Panc1 (cell line): ENCODE measurements around the gene PRKG1. TPM values are rescaled to one million over a fixed set of nuclear protein-coding genes. Genes with fewer than 3 reads are reported as not detected.

ENCODE experiments used
- ATAC-seq: fragments of 200-7000 bp; cut with Tn5 transposase; 2 replicates; pipeline ENCODE4 v1.9.1; 2020; ENCODE audit warnings: mild to moderate bottlenecking, moderate library complexity
- BruUV-seq: library from RNA; stranded (reverse); fragments of 400-500 nt; replicated peaks from 2 replicates; lab custom pipeline; 2021; lab: Mats Ljungman, UMichigan
- CTCF ChIA-PET: fragments of 300-600 bp; sonication (Branson Sonifier 250); formaldehyde crosslinking; loops from one replicate; lab custom pipeline; 2022; ENCODE audit warnings: antibody characterized with exemption; lab: Charles Lee
- POLR2A ChIA-PET: fragments of 300-600 bp; sonication (Branson Sonifier 250); formaldehyde crosslinking; loops from one replicate; lab custom pipeline; 2022; ENCODE audit warnings: antibody characterized with exemption; lab: Charles Lee
- DNase-seq: peaks from one replicate; pipeline ENCODE4 v3.0.0-alpha.2; 2010; ENCODE audit warnings: low read depth, low spot score
- H3K27ac ChIP-seq: 2 replicates; pipeline ENCODE4 v1.5.1; 2011; ENCODE audit warnings: mild to moderate bottlenecking, low read length, inconsistent platforms
- H3K27me3 ChIP-seq: fragments of 200-500 bp; sonication (Bioruptor generic); 2 replicates; pipeline ENCODE4 v1.6.0; 2014; ENCODE audit warnings: low read length, inconsistent platforms; ENCODE audit not compliant: control insufficient read depth, insufficient read depth
- H3K36me3 ChIP-seq: fragments of 200-500 bp; sonication (Bioruptor generic); 2 replicates; pipeline ENCODE4 v1.5.1; 2014; ENCODE audit warnings: inconsistent platforms, mild to moderate bottlenecking, low read length, moderate library complexity; ENCODE audit not compliant: control insufficient read depth, insufficient read depth
- H3K4me1 ChIP-seq: 2 replicates; pipeline ENCODE4 v1.5.1; 2011; ENCODE audit warnings: inconsistent platforms, mild to moderate bottlenecking, low read length, moderate library complexity; ENCODE audit not compliant: control insufficient read depth, insufficient read depth
- H3K4me3 ChIP-seq, 2 experiments: 2 replicates each; pipeline ENCODE4 v1.5.1; 2011 to 2012; ENCODE audit warnings: low read depth in 2 of 2, low read length in 2 of 2, mild to moderate bottlenecking in 2 of 2, inconsistent platforms in 1 of 2, moderate library complexity in 1 of 2
- H3K9me3 ChIP-seq: fragments of 200-500 bp; sonication (Bioruptor generic); 2 replicates; pipeline ENCODE4 v1.5.1; 2014; ENCODE audit warnings: low read depth, mild to moderate bottlenecking, inconsistent platforms, low read length, moderate library complexity; ENCODE audit not compliant: control insufficient read depth, insufficient read depth
- POLR2AphosphoS5 ChIP-seq: IDR thresholded peaks from 2 replicates; pipeline ENCODE4 v1.6.1; 2012; ENCODE audit warnings: mild to moderate bottlenecking, low read depth, low read length, moderate library complexity
- SIN3A ChIP-seq: IDR thresholded peaks from 2 replicates; pipeline ENCODE4 v1.6.1; 2012; ENCODE audit warnings: low read depth, mild to moderate bottlenecking, low read length, moderate library complexity, borderline replicate concordance; ENCODE audit not compliant: insufficient read depth
- TCF7L2 ChIP-seq: IDR thresholded peaks from 2 replicates; pipeline ENCODE4 v1.6.1; 2011; ENCODE audit warnings: mild to moderate bottlenecking, low read depth, low read length, inconsistent platforms
- in situ Hi-C: cut with HindIII; loops from 2 replicates; pipeline ENCODE4 v1.10.0; 2016; ENCODE audit warnings: low sequenced_read_pairs, low pct_unique_long_range_greater_than_20kb
- intact Hi-C: fragments of 100-400 bp; cut with micrococcal nuclease; formaldehyde crosslinking; loops from one replicate; pipeline ENCODE4 v1.10.0; 2022; ENCODE audit not compliant: unreplicated experiment
- total RNA-seq: library from RNA; stranded (reverse); gene quantifications from one replicate; pipeline ENCODE4 v1.2.1, GENCODE V29; 2021; ENCODE audit not compliant: unreplicated experiment
- TF ChIP-seq, protein P1 (sequence below), 2 experiments: IDR thresholded peaks; 2 replicates each; pipeline ENCODE4 v1.6.1; 2011 to 2012; ENCODE audit warnings: low read depth in 2 of 2, control low read depth in 1 of 2, low read length in 1 of 2, mild to moderate bottlenecking in 1 of 2, moderate library complexity in 1 of 2; ENCODE audit not compliant: insufficient read depth in 1 of 2
- TF ChIP-seq, protein P2 (sequence below): fragments of 450-650 bp; IDR thresholded peaks from 2 replicates; pipeline ENCODE4 v1.5.1; 2017; ENCODE audit warnings: mild to moderate bottlenecking

The PRKG1 gene
- total RNA-seq, 1 experiment from 2014 or later, result 0.92 TPM

DNA sequence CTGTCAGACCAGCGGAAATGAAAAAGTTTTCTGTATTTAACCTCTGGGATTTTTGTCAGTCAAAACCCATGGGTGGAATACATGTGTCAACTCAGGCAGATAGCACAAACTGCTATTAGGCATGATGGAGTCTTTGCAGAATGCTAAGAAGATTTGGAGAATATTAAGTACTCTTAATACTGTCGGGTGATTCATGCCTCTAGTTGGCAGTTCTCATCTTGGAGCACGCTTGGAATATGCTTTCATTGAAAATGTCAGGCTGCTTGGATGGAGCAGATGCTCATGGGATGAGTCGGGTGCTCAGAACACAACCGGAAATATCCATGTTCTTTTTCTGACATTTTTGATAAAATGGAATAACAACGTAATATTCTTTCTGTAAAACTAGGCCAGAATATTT, 27.6 kb upstream of the PRKG1 start:
- Histone ChIP-seq H3K4me1 (no peaks in the 10 kb centered on the region), H3K4me3 (no peak overlapping the region), H3K9me3 (no peaks in the 10 kb centered on the region), H3K27me3 (peaks cover 2% of the 10 kb centered on the region; the same call in 1 of the 2 replicates), H3K27ac (no peak overlapping the region), H3K36me3 (no peaks in the 10 kb centered on the region)
- no TSS peak for BruUV-seq
- intact Hi-C loops (no loop called here), in situ Hi-C loops (no loop called here)
- no peak for ATAC-seq
- ChIA-PET POLR2A (no interaction called here), CTCF (no interaction called here)
- TF ChIP-seq, protein P1, sequence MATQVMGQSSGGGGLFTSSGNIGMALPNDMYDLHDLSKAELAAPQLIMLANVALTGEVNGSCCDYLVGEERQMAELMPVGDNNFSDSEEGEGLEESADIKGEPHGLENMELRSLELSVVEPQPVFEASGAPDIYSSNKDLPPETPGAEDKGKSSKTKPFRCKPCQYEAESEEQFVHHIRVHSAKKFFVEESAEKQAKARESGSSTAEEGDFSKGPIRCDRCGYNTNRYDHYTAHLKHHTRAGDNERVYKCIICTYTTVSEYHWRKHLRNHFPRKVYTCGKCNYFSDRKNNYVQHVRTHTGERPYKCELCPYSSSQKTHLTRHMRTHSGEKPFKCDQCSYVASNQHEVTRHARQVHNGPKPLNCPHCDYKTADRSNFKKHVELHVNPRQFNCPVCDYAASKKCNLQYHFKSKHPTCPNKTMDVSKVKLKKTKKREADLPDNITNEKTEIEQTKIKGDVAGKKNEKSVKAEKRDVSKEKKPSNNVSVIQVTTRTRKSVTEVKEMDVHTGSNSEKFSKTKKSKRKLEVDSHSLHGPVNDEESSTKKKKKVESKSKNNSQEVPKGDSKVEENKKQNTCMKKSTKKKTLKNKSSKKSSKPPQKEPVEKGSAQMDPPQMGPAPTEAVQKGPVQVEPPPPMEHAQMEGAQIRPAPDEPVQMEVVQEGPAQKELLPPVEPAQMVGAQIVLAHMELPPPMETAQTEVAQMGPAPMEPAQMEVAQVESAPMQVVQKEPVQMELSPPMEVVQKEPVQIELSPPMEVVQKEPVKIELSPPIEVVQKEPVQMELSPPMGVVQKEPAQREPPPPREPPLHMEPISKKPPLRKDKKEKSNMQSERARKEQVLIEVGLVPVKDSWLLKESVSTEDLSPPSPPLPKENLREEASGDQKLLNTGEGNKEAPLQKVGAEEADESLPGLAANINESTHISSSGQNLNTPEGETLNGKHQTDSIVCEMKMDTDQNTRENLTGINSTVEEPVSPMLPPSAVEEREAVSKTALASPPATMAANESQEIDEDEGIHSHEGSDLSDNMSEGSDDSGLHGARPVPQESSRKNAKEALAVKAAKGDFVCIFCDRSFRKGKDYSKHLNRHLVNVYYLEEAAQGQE (IDR thresholded peaks at IDR 0.05; ENCODE audit: insufficient read depth in 1 of 2, low read depth in 2 of 2, low read length in 1 of 2), result no peak
- TF ChIP-seq, protein P2, sequence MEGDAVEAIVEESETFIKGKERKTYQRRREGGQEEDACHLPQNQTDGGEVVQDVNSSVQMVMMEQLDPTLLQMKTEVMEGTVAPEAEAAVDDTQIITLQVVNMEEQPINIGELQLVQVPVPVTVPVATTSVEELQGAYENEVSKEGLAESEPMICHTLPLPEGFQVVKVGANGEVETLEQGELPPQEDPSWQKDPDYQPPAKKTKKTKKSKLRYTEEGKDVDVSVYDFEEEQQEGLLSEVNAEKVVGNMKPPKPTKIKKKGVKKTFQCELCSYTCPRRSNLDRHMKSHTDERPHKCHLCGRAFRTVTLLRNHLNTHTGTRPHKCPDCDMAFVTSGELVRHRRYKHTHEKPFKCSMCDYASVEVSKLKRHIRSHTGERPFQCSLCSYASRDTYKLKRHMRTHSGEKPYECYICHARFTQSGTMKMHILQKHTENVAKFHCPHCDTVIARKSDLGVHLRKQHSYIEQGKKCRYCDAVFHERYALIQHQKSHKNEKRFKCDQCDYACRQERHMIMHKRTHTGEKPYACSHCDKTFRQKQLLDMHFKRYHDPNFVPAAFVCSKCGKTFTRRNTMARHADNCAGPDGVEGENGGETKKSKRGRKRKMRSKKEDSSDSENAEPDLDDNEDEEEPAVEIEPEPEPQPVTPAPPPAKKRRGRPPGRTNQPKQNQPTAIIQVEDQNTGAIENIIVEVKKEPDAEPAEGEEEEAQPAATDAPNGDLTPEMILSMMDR, result no peak
- no peak for TF ChIP-seq TCF7L2
- TF ChIP-seq POLR2AphosphoS5, result no peak
- TF ChIP-seq SIN3A, result no peak
- DNase-seq, result no peak

DNA sequence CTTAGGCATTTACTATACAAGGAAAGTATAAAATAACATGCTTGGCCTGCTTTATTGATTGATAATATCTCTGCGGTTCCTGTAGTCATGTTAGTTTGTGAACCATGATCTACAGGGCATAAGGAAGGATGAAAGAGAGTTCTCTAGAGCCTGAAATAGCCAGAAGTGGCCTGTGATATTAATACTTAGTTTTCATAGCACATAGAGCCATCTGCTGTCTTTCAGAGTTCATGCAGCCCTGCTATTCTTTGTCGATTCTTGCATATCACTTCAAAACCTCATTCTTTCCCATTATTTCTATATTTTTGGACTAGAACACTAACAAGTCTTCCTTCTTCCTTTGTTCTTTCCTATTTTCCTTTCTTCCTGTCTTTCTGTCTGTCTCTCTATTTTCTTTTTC, 26.4 kb upstream of the PRKG1 start:
- POLR2A ChIA-PET, result no interaction called here
- no peak overlapping the region for H3K27ac ChIP-seq
- DNase-seq (no peak), ATAC-seq (no peak)
- H3K4me1 ChIP-seq, result no peaks in the 10 kb centered on the region
- TF ChIP-seq POLR2AphosphoS5, result no peak
- TF ChIP-seq, protein P2, result peak; percentile 6; the same call in 1 of the 2 replicates
- no peak overlapping the region for H3K4me3 ChIP-seq
- no TSS peak for BruUV-seq
- H3K36me3 ChIP-seq, result no peaks in the 10 kb centered on the region
- H3K9me3 ChIP-seq, result no peaks in the 10 kb centered on the region
- peaks cover 2% of the 10 kb centered on the region; the same call in 1 of the 2 replicates for H3K27me3 ChIP-seq
- CTCF ChIA-PET, result no interaction called here
- intact Hi-C loops (no loop called here), in situ Hi-C loops (no loop called here)
